Vagina (tissue), 2 donors: ENCODE measurements around the gene GALNT17.

Experiments used
- POLR2AphosphoS5 ChIP-seq, 2 donors: sonication (generic); formaldehyde crosslinking; IDR thresholded peaks; one replicate each; pipeline ENCODE4 v1.9.0; 2017; ENCODE audit warnings: antibody characterized with exemption in 2 of 2, mild to moderate bottlenecking in 2 of 2, low read depth in 1 of 2; ENCODE audit not compliant: insufficient read depth in 1 of 2
- TF ChIP-seq, protein P1 (sequence below), 3 experiments: fragments of 450-650 bp in 2 of 3; fragments of 200-600 bp in 1 of 3; sonication (generic) in 1 of 3; IDR thresholded peaks; one replicate each; pipeline ENCODE4 v1.5.1; 2017 to 2019; ENCODE audit warnings: antibody characterized with exemption in 3 of 3, mild to moderate bottlenecking in 2 of 3, moderate library complexity in 2 of 3

GRCh38 chr7:71349682-71350481, 217.9 kb downstream of the GALNT17 start:
- TF ChIP-seq, protein P1, sequence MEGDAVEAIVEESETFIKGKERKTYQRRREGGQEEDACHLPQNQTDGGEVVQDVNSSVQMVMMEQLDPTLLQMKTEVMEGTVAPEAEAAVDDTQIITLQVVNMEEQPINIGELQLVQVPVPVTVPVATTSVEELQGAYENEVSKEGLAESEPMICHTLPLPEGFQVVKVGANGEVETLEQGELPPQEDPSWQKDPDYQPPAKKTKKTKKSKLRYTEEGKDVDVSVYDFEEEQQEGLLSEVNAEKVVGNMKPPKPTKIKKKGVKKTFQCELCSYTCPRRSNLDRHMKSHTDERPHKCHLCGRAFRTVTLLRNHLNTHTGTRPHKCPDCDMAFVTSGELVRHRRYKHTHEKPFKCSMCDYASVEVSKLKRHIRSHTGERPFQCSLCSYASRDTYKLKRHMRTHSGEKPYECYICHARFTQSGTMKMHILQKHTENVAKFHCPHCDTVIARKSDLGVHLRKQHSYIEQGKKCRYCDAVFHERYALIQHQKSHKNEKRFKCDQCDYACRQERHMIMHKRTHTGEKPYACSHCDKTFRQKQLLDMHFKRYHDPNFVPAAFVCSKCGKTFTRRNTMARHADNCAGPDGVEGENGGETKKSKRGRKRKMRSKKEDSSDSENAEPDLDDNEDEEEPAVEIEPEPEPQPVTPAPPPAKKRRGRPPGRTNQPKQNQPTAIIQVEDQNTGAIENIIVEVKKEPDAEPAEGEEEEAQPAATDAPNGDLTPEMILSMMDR (IDR thresholded peaks at IDR 0.05) = no peak
- no peak for TF ChIP-seq POLR2AphosphoS5 (IDR thresholded peaks at IDR 0.05; ENCODE audit: insufficient read depth in 1 of 2, low read depth in 1 of 2)
